GM12892 (cell line): ENCODE results near the gene SH3D19.

Source experiments
- POLR2A ChIP-seq: IDR thresholded peaks from 2 replicates; pipeline ENCODE4 v1.6.1; 2011; ENCODE audit warnings: low read depth, low read length, control low read depth
- POLR2AphosphoS5 ChIP-seq: IDR thresholded peaks from 2 replicates; pipeline ENCODE4 v1.6.1; 2011; ENCODE audit warnings: low read depth, low read length, control low read depth

DNA sequence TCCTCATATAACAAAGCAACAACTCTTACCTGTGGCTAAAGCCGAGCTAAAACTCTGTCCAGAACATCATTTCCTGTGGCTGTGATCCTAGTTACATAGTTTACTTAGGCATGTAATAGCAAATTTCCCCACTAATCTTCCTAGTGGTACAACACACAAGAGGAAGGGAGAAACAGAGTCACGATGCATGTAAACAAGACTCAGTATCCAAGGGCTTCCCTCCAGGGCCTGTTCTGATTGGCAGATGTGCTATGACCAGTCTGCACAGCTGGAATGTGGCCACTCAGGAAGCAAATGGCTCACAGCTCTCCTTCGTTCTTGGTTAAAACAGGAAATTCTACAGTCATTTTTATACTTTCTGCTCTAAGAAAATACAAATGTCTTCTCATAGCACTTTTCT, 97.7 kb downstream of the SH3D19 start:
- no peak for TF ChIP-seq POLR2A
- TF ChIP-seq POLR2AphosphoS5, result no peak
